ENCODE measurements around the gene CX3CL1.

- TF ChIP-seq YY1 (IDR thresholded peaks at IDR 0.05; ENCODE audit: extremely low read depth, insufficient replicate concordance, low read depth, low read length) (no peak), POLR2AphosphoS5 (IDR thresholded peaks at IDR 0.05; ENCODE audit: low read depth, low read length) (no peak), POLR2A (IDR thresholded peaks at IDR 0.05; ENCODE audit: borderline replicate concordance, extremely low read depth, insufficient read depth, insufficient read length) (no peak), CTCF (IDR thresholded peaks at IDR 0.05 in 2 of 3, conservative IDR thresholded peaks at IDR 0.05 in 1 of 3; ENCODE audit: borderline replicate concordance in 1 of 3, insufficient read depth in 1 of 3, low read depth in 2 of 3, low read length in 2 of 3) (no peak), JUND (IDR thresholded peaks at IDR 0.05) (no peak), EZH2 (IDR thresholded peaks at IDR 0.05) (no peak)
These were observed 1.0 kb downstream of the CX3CL1 start for GRCh38 chr16:57373117-57373947.

Measured in HCT116 (cell line).